ENCODE measurements around the gene ATP12A. TPM values are rescaled to one million over a fixed set of nuclear protein-coding genes. Genes with fewer than 3 reads are reported as not detected.

The ATP12A gene
- total RNA-seq, 4 donors from 2014 or later: not detected

GRCh38 chr13:24709186-24709913 is 29.1 kb downstream of the ATP12A start:
- H3K4me3 ChIP-seq: no peak overlapping the region

GRCh38 chr13:24713022-24713421 is 32.8 kb downstream of the ATP12A start:
- 0% methylated on average over 2 of the region's 2 CpGs for WGBS
- intact Hi-C loops (cut with DNase I): no loop called here
- Histone ChIP-seq H3K9me3 (no peaks in the 10 kb centered on the region), H3K27me3 (peaks cover 0 to 13% (median 0%) of the 10 kb centered on the region in 4 donors), H3K27ac (replicated peaks in 1 of 4) (no peak overlapping the region), H3K4me3 (no peak overlapping the region), H3K36me3 (no peaks in the 10 kb centered on the region), H3K4me1 (peaks cover 7 to 10% (median 9%) of the 10 kb centered on the region in 4 donors)
- no peak for DNase-seq (ENCODE audit: extremely low spot score)
- no peak for TF ChIP-seq EP300 (IDR thresholded peaks at IDR 0.05)
- no peak for TF ChIP-seq POLR2AphosphoS5 (IDR thresholded peaks at IDR 0.05)
- no peak for TF ChIP-seq POLR2A (IDR thresholded peaks at IDR 0.05; ENCODE audit: low read depth)
- no peak for TF ChIP-seq CTCF (IDR thresholded peaks at IDR 0.05)

More at GRCh38 chr13:24709186-24709913, 29.1 kb downstream of the ATP12A start:
- intact Hi-C loops (cut with DNase I): no loop called here
- Histone ChIP-seq H3K36me3 (no peaks in the 10 kb centered on the region), H3K4me1 (peaks cover 7 to 10% (median 9%) of the 10 kb centered on the region in 4 donors), H3K27ac (replicated peaks in 1 of 4) (no peak overlapping the region), H3K27me3 (no peaks in the 10 kb centered on the region), H3K9me3 (no peaks in the 10 kb centered on the region)
- TF ChIP-seq POLR2A (IDR thresholded peaks at IDR 0.05; ENCODE audit: low read depth): no peak
- no peak for TF ChIP-seq POLR2AphosphoS5 (IDR thresholded peaks at IDR 0.05)
- TF ChIP-seq CTCF (IDR thresholded peaks at IDR 0.05): no peak
- no peak for TF ChIP-seq EP300 (IDR thresholded peaks at IDR 0.05)
- DNase-seq (ENCODE audit: extremely low spot score): no peak
- WGBS: 87% methylated on average over 17 of the region's 18 CpGs

GRCh38 chr13:24716011-24716410 is 35.8 kb downstream of the ATP12A start:
- H3K4me3 ChIP-seq: no peak overlapping the region
- TF ChIP-seq CTCF (IDR thresholded peaks at IDR 0.05): no peak
- no peak for TF ChIP-seq POLR2AphosphoS5 (IDR thresholded peaks at IDR 0.05)
- TF ChIP-seq EP300 (IDR thresholded peaks at IDR 0.05): no peak
- no peak for TF ChIP-seq POLR2A (IDR thresholded peaks at IDR 0.05; ENCODE audit: low read depth)
- no peak overlapping the region for H3K27ac ChIP-seq (replicated peaks in 1 of 4)
- H3K27me3 ChIP-seq: peaks cover 0 to 25% (median 0%) of the 10 kb centered on the region in 4 donors
- no peaks in the 10 kb centered on the region for H3K9me3 ChIP-seq
- WGBS: 66% methylated on average over 5 of the region's 5 CpGs
- no peak for DNase-seq (ENCODE audit: extremely low spot score)
- H3K4me1 ChIP-seq: peaks cover 7 to 10% (median 9%) of the 10 kb centered on the region in 4 donors
- intact Hi-C loops (cut with DNase I): no loop called here
- no peaks in the 10 kb centered on the region for H3K36me3 ChIP-seq

- TF ChIP-seq POLR2AphosphoS5 (IDR thresholded peaks at IDR 0.05) (no peak), POLR2A (IDR thresholded peaks at IDR 0.05; ENCODE audit: low read depth) (no peak), EP300 (IDR thresholded peaks at IDR 0.05) (no peak), CTCF (IDR thresholded peaks at IDR 0.05) (no peak)
- H3K27ac ChIP-seq (replicated peaks in 1 of 4): no peak overlapping the region
- H3K4me3 ChIP-seq: no peak overlapping the region
- WGBS: 47% methylated on average over 7 of the region's 7 CpGs
- DNase-seq (ENCODE audit: extremely low spot score): no peak
- intact Hi-C loops (cut with DNase I): no loop called here
- no peaks in the 10 kb centered on the region for H3K9me3 ChIP-seq
- peaks cover 0 to 25% (median 0%) of the 10 kb centered on the region in 4 donors for H3K27me3 ChIP-seq
- H3K36me3 ChIP-seq: no peaks in the 10 kb centered on the region
- peaks cover 7 to 10% (median 9%) of the 10 kb centered on the region in 4 donors for H3K4me1 ChIP-seq
These were observed 36.2 kb downstream of the ATP12A start for GRCh38 chr13:24716446-24716845.
